Activated CD4-positive, alpha-beta T cell treated with anti-CD3 and anti-CD28 coated beads, Interleukin-2, amount 50 U/mL, for 48 hours (primary cell): ENCODE data around the gene MTG1.

ENCODE experiments used
- DNase-seq, 2 experiments: peaks; one replicate each; pipeline ENCODE4 v3.0.0-alpha.2; 2020

The MTG1 gene, protein sequence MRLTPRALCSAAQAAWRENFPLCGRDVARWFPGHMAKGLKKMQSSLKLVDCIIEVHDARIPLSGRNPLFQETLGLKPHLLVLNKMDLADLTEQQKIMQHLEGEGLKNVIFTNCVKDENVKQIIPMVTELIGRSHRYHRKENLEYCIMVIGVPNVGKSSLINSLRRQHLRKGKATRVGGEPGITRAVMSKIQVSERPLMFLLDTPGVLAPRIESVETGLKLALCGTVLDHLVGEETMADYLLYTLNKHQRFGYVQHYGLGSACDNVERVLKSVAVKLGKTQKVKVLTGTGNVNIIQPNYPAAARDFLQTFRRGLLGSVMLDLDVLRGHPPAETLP

DNA sequence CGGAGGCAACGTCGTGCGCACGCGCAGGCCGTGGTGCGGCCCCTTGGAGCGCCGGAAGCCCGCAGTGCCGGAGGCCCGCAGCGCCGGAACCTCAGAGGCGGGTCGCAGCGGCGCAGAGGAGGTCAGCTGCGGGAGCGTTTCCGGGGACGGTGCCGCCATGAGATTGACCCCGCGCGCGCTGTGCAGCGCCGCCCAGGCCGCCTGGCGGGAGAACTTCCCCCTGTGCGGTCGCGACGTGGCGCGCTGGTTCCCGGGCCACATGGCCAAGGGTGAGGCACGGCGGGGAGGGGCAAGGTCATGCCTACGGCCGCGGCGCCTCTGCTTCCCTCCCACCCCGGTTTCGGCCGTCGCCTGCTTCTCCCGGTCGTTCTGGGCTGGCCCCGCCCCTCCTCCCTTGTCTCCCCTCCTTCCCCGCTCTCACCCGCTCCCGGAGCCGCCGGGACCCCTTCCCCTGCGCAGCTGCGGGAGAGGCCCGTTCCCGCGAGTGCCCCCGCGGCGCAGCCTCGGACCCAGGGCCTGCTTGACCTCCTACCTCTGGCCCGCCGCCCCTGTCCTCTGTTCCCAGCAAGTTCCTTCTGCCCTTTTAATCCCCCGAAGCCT is at the start of gene MTG1:
MTG1 (plus strand) TSS at position 94 of the 600 bp plus-strand sequence; CDS start at position 158, 64 bp downstream.
- peak; percentile 95 to 96 for DNase-seq

DNA sequence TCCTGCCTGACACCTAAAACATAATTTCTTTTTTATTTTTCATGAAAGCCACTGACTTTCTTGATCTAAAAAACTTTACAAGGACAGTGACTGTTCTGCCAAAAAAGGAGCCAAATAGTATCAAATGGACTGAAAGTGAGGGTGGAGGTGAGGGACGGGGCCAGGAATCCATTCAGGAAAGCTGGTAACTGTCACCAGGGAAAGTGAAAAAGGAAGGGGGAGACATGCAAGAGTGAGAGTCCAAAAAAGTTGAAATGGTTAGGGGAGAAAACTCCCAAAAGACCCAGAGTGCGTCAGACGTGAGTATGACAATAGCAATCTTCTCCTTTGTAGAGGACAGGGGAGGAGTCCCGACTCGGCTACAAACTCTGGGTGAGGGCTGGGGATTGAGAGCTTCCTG is 49.7 kb upstream of the MTG1 start:
- no peak for DNase-seq

DNA sequence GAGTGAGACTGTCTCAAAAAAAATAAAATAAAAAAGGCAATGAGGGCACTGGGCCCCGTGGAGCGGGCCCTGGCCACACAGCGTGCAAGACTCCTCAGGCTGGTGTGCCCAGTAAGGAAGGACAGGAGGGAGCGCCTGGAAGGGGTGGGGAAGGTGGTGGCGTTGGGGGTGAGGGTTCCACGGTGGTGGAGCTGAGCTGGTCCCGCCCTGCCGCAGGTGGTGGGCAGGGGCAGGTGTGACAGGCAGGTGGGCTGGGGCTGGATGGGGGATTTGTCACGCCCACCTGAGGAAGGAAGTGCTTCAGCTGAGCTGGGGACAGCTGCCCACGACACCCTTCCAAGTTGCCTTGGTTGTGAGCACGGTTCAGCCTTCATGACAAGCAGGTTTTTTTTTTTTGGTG is 47.5 kb upstream of the MTG1 start:
- no peak for DNase-seq

DNA sequence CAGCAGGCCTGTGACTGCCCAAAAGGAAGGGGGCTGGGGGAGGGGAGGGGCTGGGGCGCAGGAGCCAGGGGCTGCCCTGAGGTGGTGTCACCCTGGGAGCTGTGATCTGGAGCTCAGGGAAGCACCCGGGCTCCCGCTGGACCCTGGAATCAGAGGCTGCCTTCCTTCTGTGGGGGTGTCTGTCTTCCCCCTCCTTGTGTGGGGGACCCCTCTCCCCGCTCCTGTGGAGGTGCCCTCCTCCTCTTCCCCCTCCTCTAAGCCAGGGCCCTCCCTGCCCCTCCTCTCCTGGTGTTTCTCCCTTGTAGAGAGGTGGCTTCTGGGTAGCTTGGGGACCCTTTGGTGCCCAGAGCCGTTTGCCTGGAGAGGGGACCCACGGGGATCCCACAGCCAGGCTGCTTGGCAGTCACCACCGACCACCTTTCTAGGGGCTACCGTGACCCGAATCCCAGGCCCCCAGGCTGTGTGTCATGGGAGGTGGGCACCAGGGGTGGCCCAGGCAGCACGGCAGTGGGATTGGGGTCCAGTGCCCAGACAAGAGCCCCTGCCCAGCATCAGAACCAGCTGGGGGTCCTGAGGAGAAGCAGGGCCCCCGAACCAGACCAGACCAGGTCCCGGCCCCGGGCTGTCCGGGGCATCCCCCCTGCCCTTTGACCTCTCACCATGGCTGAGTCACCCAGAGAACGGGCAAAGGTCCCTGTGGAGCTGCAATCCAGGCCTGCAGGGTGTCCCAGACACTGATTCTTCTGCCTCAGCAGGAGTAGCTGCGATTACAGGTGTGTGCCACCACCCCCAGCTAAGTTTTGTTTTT is 46.0 kb upstream of the MTG1 start:
- DNase-seq = no peak

DNA sequence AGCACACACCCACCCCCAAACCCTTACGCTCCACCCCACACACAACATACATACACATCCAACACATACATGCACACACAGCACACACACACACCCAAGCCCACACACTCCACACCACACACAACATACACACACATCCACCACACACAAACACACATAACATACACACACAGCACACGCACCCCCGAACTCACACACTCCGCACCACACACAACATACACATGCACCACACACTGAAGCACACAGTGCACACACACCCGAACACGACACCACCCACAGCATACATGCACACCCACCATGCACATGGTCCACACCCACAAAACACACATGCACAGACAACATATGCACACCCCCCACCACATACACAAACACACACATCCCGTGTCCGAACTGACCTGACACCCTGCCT is 44.8 kb upstream of the MTG1 start:
- DNase-seq = no peak

DNA sequence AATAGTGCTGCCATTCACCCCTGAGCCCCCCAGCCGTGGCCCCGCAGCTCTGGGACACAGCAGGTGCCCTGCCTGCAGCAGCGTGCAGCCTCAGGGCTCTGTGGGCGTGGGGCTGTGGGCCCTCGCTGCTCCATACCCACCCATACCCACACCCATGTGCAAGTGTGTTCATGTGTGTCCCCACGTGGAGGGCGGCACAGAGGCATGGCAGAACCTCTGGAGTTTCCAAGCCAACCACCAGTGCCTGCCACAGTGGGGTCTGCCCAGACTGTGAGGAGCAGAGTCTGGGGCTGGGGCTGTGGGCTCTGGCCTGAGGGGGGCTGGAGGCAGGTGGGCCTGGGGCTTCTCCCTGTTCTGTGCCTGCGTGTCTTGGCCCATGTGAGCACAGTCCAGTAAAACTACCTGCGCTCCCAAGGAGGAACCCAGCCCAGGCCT is 44.4 kb upstream of the MTG1 start:
- DNase-seq = no peak

DNA sequence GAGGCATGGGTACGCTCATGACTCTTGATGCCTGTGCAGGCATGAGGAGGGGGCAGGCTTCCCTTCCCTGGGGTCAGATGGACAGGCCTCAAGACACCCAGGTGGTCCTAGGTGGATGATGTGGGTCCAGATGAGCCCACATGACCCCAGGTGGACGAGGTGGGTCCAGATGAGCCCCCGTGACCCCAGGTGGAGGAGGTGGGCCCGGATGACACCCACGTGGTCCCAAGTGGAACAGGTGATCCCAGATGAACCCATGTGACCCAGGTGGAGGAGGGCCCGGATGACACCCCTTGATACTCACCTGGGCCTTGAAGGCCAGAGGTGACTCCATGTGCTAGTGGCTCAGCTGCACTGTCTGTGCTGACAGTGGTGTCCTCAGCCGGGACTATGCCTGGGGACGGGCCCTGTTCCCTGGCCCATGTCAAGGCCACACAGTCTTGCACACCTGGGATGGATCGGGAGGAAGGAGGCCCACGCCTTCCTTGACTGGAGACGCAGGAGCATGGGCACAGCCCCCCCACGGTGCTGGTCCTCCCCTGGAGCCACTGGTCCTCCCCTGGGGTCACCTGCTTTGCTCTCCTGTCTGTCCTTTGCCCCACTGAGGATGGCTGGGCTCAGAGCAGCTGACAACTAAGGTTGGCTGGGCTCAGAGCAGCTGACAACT is 43.5 kb upstream of the MTG1 start:
- DNase-seq = no peak

DNA sequence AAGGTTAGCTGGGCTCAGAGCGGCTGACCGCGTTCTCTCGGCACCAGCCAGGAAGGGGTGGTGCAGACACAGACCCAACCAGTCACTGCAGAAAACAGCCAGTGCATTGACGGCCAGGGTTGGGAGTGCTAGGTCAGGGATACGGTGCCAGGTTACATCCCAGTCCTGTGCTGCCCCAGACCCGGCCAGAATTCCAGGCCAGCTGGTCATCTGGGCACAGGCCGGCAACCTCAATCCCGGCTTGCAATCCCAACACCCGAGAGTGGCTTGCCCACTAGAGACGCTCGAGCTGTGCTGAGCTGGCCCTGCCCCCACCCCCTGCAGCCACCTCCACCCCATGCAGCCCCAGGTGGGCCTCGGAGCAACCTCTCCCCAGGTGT is 43.0 kb upstream of the MTG1 start:
- DNase-seq = no peak

DNA sequence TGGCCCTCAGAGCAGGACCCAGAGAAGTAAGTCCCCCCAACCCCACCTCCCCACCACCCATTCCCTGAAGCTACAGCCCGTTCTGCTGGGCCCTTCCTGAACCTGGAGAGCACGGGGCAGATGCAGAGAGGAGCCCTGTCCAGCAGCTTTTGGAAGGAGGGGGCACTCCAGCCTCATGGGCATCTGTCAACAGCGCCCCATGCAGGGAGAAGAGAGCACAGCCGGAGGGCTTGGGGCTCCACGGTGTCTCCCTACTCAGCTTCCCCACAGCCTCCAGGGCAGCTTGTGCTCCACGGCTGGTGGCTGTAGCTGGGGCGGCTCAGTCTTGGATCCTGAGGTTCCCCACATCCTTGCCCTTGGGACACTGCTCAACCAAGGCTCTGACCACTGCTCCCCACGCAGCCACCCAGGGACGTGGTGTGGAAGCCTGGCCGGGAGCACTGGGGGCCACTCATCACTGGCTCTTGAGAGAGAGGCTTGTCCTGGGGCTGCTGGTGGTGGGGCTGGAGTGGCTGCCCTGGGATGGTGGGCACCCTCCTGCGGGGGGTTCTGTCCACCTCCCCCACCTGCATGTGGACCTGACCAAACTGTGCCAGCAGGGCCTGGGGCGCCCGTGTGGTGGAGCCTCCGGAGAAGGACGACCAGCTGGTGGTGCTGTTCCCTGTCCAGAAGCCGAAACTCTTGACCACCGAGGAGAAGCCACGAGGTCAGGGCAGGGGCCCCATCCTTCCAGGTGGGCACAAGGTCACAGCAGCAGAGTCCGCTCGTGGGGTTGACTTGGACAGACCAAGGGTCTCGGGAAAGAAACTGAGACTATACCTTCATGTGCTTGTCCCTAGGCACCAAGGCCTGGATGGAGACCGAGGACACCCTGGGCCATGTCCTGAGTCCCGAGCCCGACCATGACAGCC is 42.3 kb upstream of the MTG1 start:
- no peak for DNase-seq

DNA sequence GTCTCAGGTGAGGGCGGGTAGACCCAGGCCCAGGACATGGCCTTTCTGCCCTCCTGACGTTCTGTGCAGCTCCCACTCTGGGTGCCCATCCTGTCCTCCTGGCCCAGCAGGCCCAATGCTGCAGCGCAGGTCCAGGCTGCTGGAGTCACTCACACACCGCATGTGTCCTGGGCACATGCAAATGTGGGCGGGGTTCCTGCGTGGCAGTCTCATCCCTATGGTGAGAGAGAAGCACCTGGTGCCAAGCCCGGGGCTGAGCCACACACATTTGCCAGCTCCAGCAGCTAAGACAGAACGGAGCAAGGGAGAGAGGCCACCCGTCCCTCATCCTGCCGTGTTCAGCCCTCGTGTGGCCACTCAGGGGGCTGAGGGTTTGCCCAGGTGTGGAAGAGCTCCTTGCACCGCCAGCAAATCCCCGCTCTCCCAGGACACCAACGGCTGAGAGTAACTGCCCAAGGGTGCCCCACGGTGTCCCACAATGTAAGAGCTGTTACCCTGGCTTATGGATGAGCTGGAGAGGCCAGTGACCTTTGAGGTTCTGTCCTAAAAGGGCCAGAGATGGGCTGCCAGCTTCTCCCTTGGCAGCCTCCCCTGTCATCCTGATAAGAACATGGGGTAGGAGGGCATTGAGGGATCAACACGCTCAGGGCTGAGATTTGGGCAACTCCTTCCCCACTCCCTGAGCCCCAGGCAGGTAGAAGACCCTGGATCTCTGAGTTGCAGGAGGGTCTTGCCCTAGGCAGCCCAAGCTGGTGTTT is 40.6 kb upstream of the MTG1 start:
- no peak for DNase-seq

DNA sequence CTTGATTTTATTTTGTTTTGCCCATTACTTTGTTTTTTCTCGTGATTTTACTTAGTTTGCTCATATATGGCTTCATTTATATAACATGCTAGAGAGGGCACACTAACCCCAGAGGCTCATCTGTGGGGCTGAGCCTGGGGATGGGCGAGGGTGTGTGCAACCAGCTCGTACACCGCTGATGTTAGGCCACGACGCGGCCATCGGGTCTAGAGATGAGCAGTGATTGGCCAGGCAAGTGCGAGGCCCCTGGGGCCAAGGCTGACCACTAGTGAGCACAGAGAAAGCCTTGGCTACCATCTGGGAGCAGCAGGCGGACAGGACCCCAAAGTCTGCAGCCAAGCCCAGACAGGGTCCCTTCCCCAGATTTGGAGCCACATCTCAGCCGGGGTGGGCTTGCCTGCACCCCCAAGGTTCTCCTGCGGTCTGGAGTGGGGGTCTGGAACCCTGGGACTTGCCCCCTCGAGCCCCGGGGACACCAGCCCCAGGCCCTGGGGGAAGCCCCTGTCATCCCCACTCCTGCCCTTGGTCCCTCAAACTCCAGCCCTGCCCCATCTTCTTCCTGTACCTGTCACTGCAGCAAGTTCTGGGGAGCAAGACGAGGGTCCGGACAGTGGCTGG is 39.9 kb upstream of the MTG1 start:
- no peak for DNase-seq

DNA sequence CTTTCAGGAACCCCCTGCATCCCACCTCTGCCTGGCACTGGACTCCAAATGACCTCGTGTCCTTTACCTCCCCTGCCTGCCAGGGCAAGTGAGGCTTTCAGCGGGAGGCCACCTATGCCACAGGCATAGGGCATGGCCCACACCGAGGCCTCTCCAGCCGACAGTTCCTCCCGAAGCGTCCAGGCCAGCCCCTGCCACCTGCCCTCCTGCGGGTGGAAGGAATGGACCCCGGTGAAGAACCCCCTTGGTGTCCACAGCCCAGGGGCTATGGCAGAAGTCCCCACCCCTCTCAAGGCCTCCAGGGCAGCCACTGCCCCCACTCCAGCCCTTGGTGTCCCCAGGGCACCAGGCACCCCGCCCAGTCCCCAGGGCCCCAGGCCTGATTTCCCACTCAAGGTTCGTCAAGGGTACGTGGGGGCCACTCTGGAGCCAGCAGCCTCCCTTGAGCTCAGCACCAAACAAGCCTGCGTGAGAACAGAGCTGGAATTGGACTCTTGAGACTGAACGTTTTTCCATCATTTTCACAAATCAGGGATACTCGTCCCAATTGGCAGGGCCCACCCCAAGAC is 39.2 kb upstream of the MTG1 start:
- DNase-seq = no peak

DNA sequence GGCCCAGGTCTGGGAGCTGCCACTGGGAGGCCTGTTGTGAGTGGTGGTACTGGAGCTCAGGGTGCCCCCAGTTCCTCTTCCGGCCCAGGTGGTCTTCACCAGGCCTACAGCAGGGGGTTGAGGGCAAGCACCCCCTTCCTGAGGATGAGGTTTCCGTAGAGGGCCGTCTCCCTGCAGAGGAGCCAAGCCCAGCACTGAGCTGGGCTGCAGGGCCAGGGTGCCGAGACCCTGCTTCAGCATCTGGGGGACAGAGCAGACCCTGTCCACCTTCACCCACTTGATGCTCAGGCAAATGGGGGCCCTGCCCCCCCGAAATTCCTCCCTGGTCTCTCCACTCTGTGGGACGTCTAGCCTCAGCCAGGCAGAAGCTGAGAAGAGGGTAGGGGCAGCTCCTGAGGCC is 38.7 kb upstream of the MTG1 start:
- DNase-seq = no peak

DNA sequence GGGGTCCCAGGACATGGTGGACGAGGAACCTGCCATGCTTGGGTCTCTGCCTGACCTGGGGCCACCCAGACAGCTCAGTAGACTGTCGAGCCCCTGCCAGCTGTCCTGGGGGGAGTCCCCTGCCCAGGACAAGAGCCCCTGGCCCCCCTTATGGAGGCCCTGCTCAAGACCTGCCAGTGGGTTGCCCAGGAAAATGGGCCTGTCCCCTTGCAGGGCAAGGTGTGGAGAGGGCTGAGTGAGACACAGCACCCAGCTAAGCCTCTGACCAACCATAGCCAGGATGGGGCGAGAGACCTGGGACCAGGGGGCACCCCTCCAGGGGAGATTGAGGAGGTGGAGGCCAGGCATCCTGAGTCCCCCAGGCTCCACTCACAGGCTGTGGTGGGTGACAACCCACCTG is 38.0 kb upstream of the MTG1 start:
- DNase-seq = no peak

DNA sequence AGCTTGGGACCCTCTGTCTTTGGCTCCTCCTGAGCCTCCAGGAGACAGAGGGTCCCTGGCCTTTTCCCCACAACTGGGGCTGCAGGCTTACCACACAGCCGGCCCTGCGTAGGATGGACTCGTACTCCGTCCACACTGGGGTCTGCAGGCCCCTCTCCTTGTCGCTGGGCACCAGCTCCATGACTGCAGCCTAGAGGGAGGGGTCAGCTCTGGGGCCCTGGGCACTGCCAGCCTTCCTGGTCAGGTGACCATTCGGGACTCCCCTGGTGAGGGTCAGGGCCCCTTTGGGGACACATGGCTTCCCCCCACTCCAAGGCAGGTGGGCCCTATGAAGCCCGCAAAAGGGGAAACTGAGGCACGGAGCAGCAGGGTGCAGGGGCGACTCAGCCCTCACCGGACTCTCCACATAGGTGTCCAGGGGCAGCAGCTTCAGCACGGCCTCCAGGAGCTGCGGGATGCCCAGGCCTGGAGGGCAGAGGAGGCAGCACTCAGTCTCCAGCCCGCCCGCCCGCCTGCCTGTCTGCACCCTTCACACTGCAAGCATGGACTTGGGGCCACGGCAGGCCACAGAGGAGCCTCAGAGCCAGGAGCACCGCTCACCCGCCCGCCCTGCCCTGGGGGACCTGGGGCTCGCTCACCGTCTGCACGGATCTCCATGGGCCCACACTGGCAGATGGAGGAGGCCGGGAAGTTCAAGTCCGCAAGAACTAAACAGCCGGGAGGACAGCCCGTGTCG is 37.2 kb upstream of the MTG1 start:
- no peak for DNase-seq

DNA sequence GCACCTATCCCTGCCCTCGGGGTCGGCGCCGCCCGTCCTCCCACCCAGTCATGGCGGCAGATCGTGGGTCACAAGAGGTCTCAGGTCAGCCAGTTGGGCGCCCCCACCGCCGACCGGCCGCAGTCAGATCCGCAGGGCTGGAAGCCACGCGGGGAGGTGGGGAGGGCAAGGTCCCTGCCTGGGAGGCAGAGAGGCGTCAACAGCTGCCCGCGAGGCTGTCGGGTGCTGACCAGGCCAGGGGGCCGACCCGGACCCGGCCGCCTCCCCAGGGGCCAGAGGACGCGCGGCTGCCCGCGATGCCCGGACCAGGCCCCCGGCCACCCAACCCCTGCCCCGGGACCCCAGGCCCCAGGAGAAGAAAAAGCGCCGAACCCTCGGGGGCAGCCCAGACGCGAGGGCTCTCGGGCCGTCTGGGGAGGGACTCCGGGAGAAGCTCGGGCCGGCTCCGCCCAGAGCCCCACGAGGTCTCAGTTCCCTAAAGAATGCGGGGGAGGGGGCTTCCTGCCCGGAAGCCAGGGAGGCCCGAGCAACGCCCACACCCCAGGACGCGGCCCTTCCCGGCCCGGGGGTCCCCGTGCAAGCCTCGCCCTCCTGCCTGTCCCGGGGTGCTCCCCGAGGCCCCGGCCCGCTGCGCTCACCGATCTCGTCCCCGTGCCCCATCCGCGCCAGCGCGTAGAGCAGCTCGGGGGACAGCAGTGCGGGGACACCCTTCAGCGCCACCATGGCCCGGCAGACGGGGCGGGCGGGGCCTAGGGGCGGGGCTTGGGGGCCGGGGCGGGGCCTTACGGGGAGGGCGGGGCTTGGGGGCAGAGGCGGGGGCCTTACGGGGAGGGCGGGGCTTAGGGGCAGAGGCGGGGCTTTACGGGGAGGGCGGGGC is 36.4 kb upstream of the MTG1 start, which contains the start of gene FUOM:
FUOM (minus strand) TSS at position 735 of the 877 bp plus-strand sequence; CDS start at position 723, 12 bp downstream.
- peak; percentile 75 to 80 for DNase-seq

DNA sequence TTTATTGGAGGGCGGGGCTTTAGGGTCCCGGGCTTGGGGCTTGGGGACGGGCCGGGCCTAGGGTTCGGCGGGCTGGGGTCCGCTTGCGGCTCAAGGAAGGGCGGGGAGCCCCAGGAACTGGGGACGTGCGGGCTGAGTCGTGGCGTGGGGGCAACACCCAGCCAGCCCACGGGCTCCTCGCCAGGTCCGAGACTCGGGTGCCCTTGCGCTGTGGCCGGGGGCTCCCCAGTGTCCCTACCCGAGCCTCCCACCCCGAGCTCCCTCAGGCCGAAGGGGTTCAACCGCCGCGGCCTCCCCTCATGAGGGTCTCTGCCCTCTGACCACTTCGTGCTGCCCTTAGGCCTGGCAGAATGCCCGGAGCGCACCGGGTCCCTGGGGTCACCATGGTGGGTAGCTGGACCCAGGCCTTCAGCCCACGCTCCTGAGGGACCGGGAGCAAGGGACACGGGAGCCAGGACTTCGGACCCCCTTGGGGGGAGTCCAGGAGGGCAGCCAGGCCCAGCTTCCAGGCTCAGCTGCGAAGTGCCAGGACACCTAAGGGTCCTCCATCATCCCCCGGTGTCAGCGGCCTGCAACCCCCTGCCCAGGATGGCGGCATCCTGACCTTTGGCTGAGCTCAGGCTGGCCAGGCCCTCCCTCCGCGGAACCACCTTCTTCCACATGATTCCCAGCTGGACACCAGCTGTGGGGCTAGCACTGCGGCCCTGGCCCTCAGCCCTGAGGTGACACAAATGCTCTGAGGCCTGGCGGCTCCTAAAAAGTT is 35.6 kb upstream of the MTG1 start:
- no peak for DNase-seq

DNA sequence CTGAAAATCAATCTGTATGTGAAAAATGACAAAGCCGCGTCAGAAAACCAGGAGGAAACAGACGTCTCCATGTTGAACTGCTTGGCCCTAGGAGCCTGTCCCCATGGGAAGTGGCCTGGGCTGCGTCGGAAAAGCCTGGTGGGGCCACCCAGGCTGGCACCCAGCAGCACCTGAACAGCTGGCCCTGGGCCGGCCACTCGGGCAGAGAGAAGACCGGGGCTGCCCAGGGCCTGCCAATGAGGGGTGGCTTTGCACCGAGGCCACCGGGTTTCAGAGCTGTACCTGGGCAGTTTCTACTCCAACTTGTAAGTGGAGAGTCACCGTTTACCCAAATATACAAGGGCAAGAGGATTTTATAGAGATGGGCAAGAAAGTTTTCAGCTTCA is 35.0 kb upstream of the MTG1 start:
- DNase-seq = no peak
